H1 (cell line): ENCODE results near the gene PML. TPM values are rescaled to one million over a fixed set of nuclear protein-coding genes. Genes with fewer than 3 reads are reported as not detected.

Experiments
- CTCF ChIA-PET: fragments of 300-600 bp; sonication (Branson Sonifier 250); formaldehyde crosslinking; loops from one replicate; lab custom pipeline; 2021; ENCODE audit not compliant: partially characterized antibody; lab: Charles Lee
- POLR2A ChIA-PET: fragments of 300-600 bp; sonication (Branson Sonifier 250); formaldehyde crosslinking; loops from one replicate; lab custom pipeline; 2021; ENCODE audit warnings: inconsistent platforms; ENCODE audit not compliant: partially characterized antibody; lab: Charles Lee
- DNase-seq, 2 experiments: peaks; one replicate each; pipeline versions ENCODE4 v3.0.0 to v3.0.0-alpha.2; 2010 to 2022; ENCODE audit warnings: low spot score in 2 of 2, low read depth in 1 of 2, mixed read lengths in 1 of 2
- FAIRE-seq: peaks from 2 replicates; lab custom pipeline; 2011; peaks lifted over from hg19 to GRCh38; lab: Jason Lieb, UNC
- H2AFZ ChIP-seq: 2 replicates; pipeline ENCODE4 v1.8.1; 2012; ENCODE audit warnings: low read length, inconsistent platforms
- H2AK5ac ChIP-seq: 2 replicates; pipeline ENCODE4 v1.6.1; 2013; ENCODE audit warnings: low read depth, low read length
- H2BK120ac ChIP-seq: replicated peaks from 2 replicates; pipeline ENCODE3; 2013; ENCODE audit warnings: low read depth, low read length, inconsistent platforms
- H2BK12ac ChIP-seq: 2 replicates; pipeline ENCODE4 v1.6.1; 2013; ENCODE audit warnings: low read depth, low read length
- H2BK15ac ChIP-seq: 2 replicates; pipeline ENCODE4 v1.6.1; 2013; ENCODE audit warnings: low read length
- H2BK20ac ChIP-seq: 2 replicates; pipeline ENCODE4 v1.6.1; 2013; ENCODE audit warnings: low read length
- H2BK5ac ChIP-seq: 2 replicates; pipeline ENCODE4 v1.6.1; 2013; ENCODE audit warnings: low read depth, low read length
- H3K14ac ChIP-seq: 2 replicates; pipeline ENCODE4 v1.6.1; 2013; ENCODE audit warnings: inconsistent platforms; ENCODE audit not compliant: insufficient read length
- H3K18ac ChIP-seq: 2 replicates; pipeline ENCODE4 v1.6.1; 2013; ENCODE audit warnings: low read length; ENCODE audit errors: extremely low read depth
- H3K23ac ChIP-seq: 2 replicates; pipeline ENCODE4 v1.6.1; 2013; ENCODE audit warnings: inconsistent platforms; ENCODE audit not compliant: insufficient read length
- H3K23me2 ChIP-seq: 2 replicates; pipeline ENCODE4 v1.6.1; 2013; ENCODE audit warnings: low read depth, low read length
- H3K27ac ChIP-seq: 2 replicates; pipeline ENCODE4 v1.6.1; 2011; ENCODE audit warnings: low read depth, low read length, inconsistent platforms
- H3K27me3 ChIP-seq, 4 experiments: replicated peaks in 1 of 4; 1 replicate in 1 of 4; 2 replicates in 3 of 4; pipeline versions ENCODE4 v1.6.1 to v1.8.1; 2011 to 2013; ENCODE audit warnings: low read length in 3 of 4, mild to moderate bottlenecking in 3 of 4, inconsistent platforms in 2 of 4, mixed read lengths in 2 of 4, moderate library complexity in 1 of 4; ENCODE audit not compliant: control insufficient read depth in 3 of 4, insufficient read depth in 3 of 4; ENCODE audit errors: extremely low read depth in 1 of 4
- H3K36me3 ChIP-seq, 4 experiments: 2 replicates each; pipeline versions ENCODE4 v1.6.1 to v1.8.1; 2011 to 2013; ENCODE audit warnings: mild to moderate bottlenecking in 4 of 4, low read length in 3 of 4, moderate library complexity in 2 of 4, control low read depth in 1 of 4, inconsistent platforms in 1 of 4; ENCODE audit not compliant: insufficient read depth in 4 of 4, control insufficient read depth in 2 of 4
- H3K4ac ChIP-seq: replicated peaks from 2 replicates; pipeline ENCODE3; 2013; ENCODE audit warnings: low read length, low read depth, mixed read lengths, inconsistent platforms; ENCODE audit not compliant: insufficient read length
- H3K4me1 ChIP-seq, 4 experiments: replicated peaks in 1 of 4; 1 replicate in 1 of 4; 2 replicates in 3 of 4; pipeline versions ENCODE4 v1.6.1 to v1.8.1; 2011 to 2013; ENCODE audit warnings: low read length in 3 of 4, inconsistent platforms in 2 of 4, mixed read lengths in 1 of 4; ENCODE audit not compliant: insufficient read depth in 4 of 4, control insufficient read depth in 3 of 4
- H3K4me2 ChIP-seq, 2 experiments: 2 replicates each; pipeline versions ENCODE4 v1.6.1 to v1.8.1; 2011 to 2013; ENCODE audit warnings: low read depth in 2 of 2, low read length in 2 of 2, control low read depth in 1 of 2, inconsistent platforms in 1 of 2, mild to moderate bottlenecking in 1 of 2; ENCODE audit not compliant: insufficient read depth in 1 of 2
- H3K4me3 ChIP-seq, 4 experiments: fragments of 200-600, 300-600 bp in 1 of 4; sonication (generic), shearing (Covaris generic), sonication (Bioruptor Twin) in 1 of 4; 2 replicates each; pipeline versions ENCODE4 v1.5.1 to v1.8.1; 2011 to 2016; ENCODE audit warnings: low read length in 4 of 4, low read depth in 3 of 4, control low read depth in 2 of 4, inconsistent platforms in 2 of 4, mild to moderate bottlenecking in 2 of 4, mixed read lengths in 1 of 4, moderate library complexity in 1 of 4; ENCODE audit not compliant: insufficient read depth in 2 of 4; ENCODE audit errors: extremely low read depth in 1 of 4
- H3K56ac ChIP-seq: replicated peaks from 2 replicates; pipeline ENCODE3; 2013; ENCODE audit warnings: low read depth, mild to moderate bottlenecking, mixed read lengths, low read length, inconsistent platforms; ENCODE audit not compliant: insufficient read length
- H3K79me1 ChIP-seq: 2 replicates; pipeline ENCODE4 v1.6.1; 2013; ENCODE audit warnings: low read depth, low read length, control low read depth
- H3K79me2 ChIP-seq, 2 experiments: 2 replicates each; pipeline versions ENCODE4 v1.6.1 to v1.8.1; 2012 to 2013; ENCODE audit warnings: low read length in 2 of 2, mild to moderate bottlenecking in 2 of 2, inconsistent platforms in 1 of 2; ENCODE audit not compliant: insufficient read depth in 2 of 2, control insufficient read depth in 1 of 2
- H3K9ac ChIP-seq, 4 experiments: replicated peaks in 1 of 4; 1 replicate in 1 of 4; 2 replicates in 3 of 4; pipeline versions ENCODE4 v1.6.1 to v1.8.1; 2011 to 2013; ENCODE audit warnings: low read depth in 3 of 4, low read length in 3 of 4, control low read depth in 2 of 4, mild to moderate bottlenecking in 2 of 4, moderate library complexity in 2 of 4, inconsistent platforms in 1 of 4; ENCODE audit errors: extremely low read depth in 1 of 4
- H3K9me3 ChIP-seq, 2 experiments: 2 replicates each; pipeline versions ENCODE4 v1.6.1 to v1.8.1; 2012 to 2013; ENCODE audit warnings: mild to moderate bottlenecking in 2 of 2, moderate library complexity in 2 of 2, control low read depth in 1 of 2, inconsistent platforms in 1 of 2, low read depth in 1 of 2, low read length in 1 of 2, mixed read lengths in 1 of 2; ENCODE audit not compliant: insufficient read depth in 2 of 2
- H4K20me1 ChIP-seq, 2 experiments: replicated peaks in 1 of 2; 2 replicates each; pipeline versions ENCODE3 to v1.8.1; 2011 to 2013; ENCODE audit warnings: inconsistent platforms in 2 of 2, low read length in 2 of 2, mild to moderate bottlenecking in 1 of 2; ENCODE audit not compliant: insufficient read depth in 2 of 2, control insufficient read depth in 1 of 2
- H4K5ac ChIP-seq: 2 replicates; pipeline ENCODE4 v1.6.1; 2013; ENCODE audit warnings: low read length, low read depth, mixed read lengths, inconsistent platforms; ENCODE audit not compliant: insufficient read length
- H4K8ac ChIP-seq: 2 replicates; pipeline ENCODE4 v1.8.0; 2013; ENCODE audit warnings: mild to moderate bottlenecking, moderate library complexity, low read length, inconsistent platforms; ENCODE audit not compliant: insufficient read depth; ENCODE audit errors: extremely low read depth
- H4K91ac ChIP-seq: replicated peaks from 2 replicates; pipeline ENCODE3; 2013; ENCODE audit warnings: low read length, mixed read lengths, inconsistent platforms; ENCODE audit not compliant: insufficient read length
- CBX5 ChIP-seq: fragments of 300-800, 300-1000 bp; sonication (generic); IDR thresholded peaks from 2 replicates; pipeline ENCODE4 v1.7.1; 2016; ENCODE audit warnings: antibody characterized with exemption, low read length, low read depth
- CHD1 ChIP-seq: IDR thresholded peaks from 2 replicates; pipeline ENCODE4 v1.6.1; 2012; ENCODE audit warnings: low read depth, low read length, improper control_type of control experiment
- CHD2 ChIP-seq: IDR thresholded peaks from 2 replicates; pipeline ENCODE4 v1.6.1; 2012; ENCODE audit warnings: low read length, improper control_type of control experiment
- CTBP2 ChIP-seq: IDR thresholded peaks from 2 replicates; pipeline ENCODE4 v1.7.0; 2011; ENCODE audit warnings: borderline replicate concordance, mild to moderate bottlenecking, moderate library complexity, mixed read lengths, low read length; ENCODE audit not compliant: insufficient read depth, insufficient read length
- KDM5A ChIP-seq: fragments of 200-600 bp; IDR thresholded peaks from 2 replicates; pipeline ENCODE4 v1.7.1; 2012; ENCODE audit warnings: mild to moderate bottlenecking, low read length, inconsistent platforms, mixed read lengths
- MAFK ChIP-seq: IDR thresholded peaks from 2 replicates; pipeline ENCODE4 v1.6.1; 2012; ENCODE audit warnings: low read depth, mild to moderate bottlenecking, improper control_type of control experiment, low read length
- POLR2AphosphoS5 ChIP-seq: IDR thresholded peaks from 2 replicates; pipeline ENCODE4 v1.6.1; 2011; ENCODE audit warnings: low read depth, low read length
- RAD21 ChIP-seq, 2 experiments: IDR thresholded peaks in 1 of 2; conservative IDR thresholded peaks in 1 of 2; 2 replicates each; pipeline ENCODE4 v1.6.1; 2011; ENCODE audit warnings: low read depth in 2 of 2, low read length in 2 of 2, improper control_type of control experiment in 1 of 2, inconsistent platforms in 1 of 2, mild to moderate bottlenecking in 1 of 2, moderate library complexity in 1 of 2
- SP1 ChIP-seq: IDR thresholded peaks from 2 replicates; pipeline ENCODE4 v1.6.1; 2011; ENCODE audit warnings: low read depth, low read length
- SP2 ChIP-seq: IDR thresholded peaks from 2 replicates; pipeline ENCODE4 v1.6.1; 2012; ENCODE audit warnings: mild to moderate bottlenecking, low read length, inconsistent platforms
- SRF ChIP-seq: IDR thresholded peaks from 2 replicates; pipeline ENCODE4 v1.6.1; 2011; ENCODE audit warnings: mild to moderate bottlenecking, low read depth, low read length, moderate library complexity
- TAF7 ChIP-seq: optimal IDR thresholded peaks from 2 replicates; pipeline ENCODE3; 2011; ENCODE audit warnings: low read depth, mild to moderate bottlenecking, inconsistent platforms, low read length, moderate library complexity, borderline replicate concordance
- YY1 ChIP-seq: IDR thresholded peaks from 2 replicates; pipeline ENCODE4 v1.6.1; 2011; ENCODE audit warnings: low read depth, mild to moderate bottlenecking, low read length
- ZNF274 ChIP-seq: IDR thresholded peaks from 2 replicates; pipeline ENCODE4 v1.7.0; 2012; ENCODE audit warnings: low read length, borderline replicate concordance; ENCODE audit errors: extremely low read depth
- WGBS, 2 experiments: shearing (Covaris generic) in 1 of 2; methylation state at CpG; one replicate each; pipeline versions ENCODE4 v1.1.6 to v1.1.7; 2013 to 2015; ENCODE audit warnings: low lambda C conversion rate in 2 of 2, mixed read lengths in 2 of 2, inconsistent platforms in 1 of 2, low coverage in 1 of 2, missing lambda C conversion rate in 1 of 2; ENCODE audit not compliant: insufficient replicate concordance in 2 of 2, insufficient coverage in 1 of 2, insufficient read length in 1 of 2; ENCODE audit errors: extremely low coverage in 1 of 2, missing lambda C conversion rate in 1 of 2; 5-methylcytosine and 5-hydroxymethylcytosine counted together
- polyA plus RNA-seq, 7 experiments: library from polyadenylated mRNA; depleted of rRNA in 3 of 7; stranded (reverse) in 5 of 7; unstranded in 2 of 7; fragments of >200 nt in 5 of 7; fragments of 200-250 nt in 2 of 7; gene quantifications; 1 replicate in 5 of 7; 2 replicates in 1 of 7; 4 replicates in 1 of 7; pipeline versions ENCODE4 v1.2.1 to v1.2.3, GENCODE V29; 2011 to 2013; ENCODE audit warnings: missing spikeins in 2 of 7, mixed read lengths in 2 of 7
- total RNA-seq: library from RNA; stranded (reverse); fragmentation: NEBNext Ultra II Directional; extraction: Animal tissue kit (Norgen Biotek cat#: 25700); gene quantifications from 2 replicates; pipeline ENCODE4 v1.2.1, GENCODE V29; 2021

The PML gene
- total and polyA plus RNA-seq, 2 of the 8 experiments (the other 6 are each of a cell fraction or from before 2014, with no cell fraction given) = 14.9 to 30.3 TPM

DNA sequence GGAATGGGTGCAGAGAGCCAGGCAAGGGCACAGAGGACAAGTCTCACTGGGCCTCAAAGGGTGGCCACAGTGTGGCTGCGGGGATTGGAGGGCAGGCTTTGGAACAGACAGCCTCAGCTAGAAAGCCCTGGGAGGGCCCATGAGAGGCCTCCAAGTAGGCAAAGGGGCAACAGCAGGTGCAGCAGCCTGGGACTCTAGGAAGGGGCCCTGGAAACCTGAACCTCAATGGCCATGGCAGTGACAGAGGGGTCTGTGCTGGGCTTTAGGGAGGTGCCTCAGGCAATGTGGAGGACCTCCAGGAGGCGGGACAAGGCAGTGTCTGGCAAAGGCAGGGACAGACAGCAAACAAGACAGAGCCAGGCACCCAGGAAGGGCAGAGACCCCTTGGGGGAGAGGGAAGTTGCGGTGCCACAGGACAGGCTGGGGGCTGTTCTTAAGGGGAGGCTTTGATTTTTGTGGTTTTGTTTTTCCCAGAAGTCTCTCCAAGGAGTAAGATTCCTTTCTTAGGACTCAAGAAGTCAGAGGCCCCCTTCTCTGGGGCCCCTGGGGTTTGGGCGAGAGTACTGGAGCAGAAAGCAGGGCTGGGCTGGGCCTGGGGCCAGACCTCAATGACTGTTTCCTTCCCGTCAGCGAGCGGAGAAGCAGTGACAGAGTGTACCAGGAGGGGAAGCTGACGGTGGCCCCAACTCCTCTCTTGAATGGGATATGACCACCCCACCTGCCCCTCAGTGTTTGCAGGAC lies 12.1 kb upstream of the PML start:
- 85% methylated on average over 8 of the region's 8 CpGs; no CpG with 5 or more reads in 1 of the 2 experiments for WGBS, 2 experiments
- H3K9ac ChIP-seq = no peak overlapping the region
- TF ChIP-seq TAF7 (no peak), SRF (no peak), MAFK (no peak), ZNF274 (no peak), CHD2 (no peak), SP2 (no peak), SP1 (no peak), CHD1 (no peak), POLR2AphosphoS5 (no peak), KDM5A (no peak), CTBP2 (no peak), CBX5 (no peak), YY1 (no peak), RAD21 (IDR thresholded peaks at IDR 0.05 in 1 of 2, conservative IDR thresholded peaks at IDR 0.05 in 1 of 2; ENCODE audit: low read depth in 2 of 2, low read length in 2 of 2) (no peak)

More for the DNA sequence above, 12.1 kb upstream of the PML start:
- Histone ChIP-seq H3K23ac (no peak overlapping the region), H3K27me3 (no peaks in the 10 kb centered on the region; a peak in 1 of 7 replicates), H3K4me3 (no peak overlapping the region), H3K36me3 (no peaks in the 10 kb centered on the region), H4K8ac (no peak overlapping the region; the same call in 1 of the 2 replicates), H3K14ac (no peak overlapping the region), H3K23me2 (no peaks in the 10 kb centered on the region), H3K4me1 (no peaks in the 10 kb centered on the region; a peak in 1 of 7 replicates), H2BK20ac (no peak overlapping the region), H3K79me2 (no peaks in the 10 kb centered on the region), H2BK12ac (no peak overlapping the region), H3K27ac (no peak overlapping the region), H2BK15ac (no peak overlapping the region), H3K9me3 (no peaks in the 10 kb centered on the region), H3K56ac (no peak overlapping the region), H2BK5ac (no peak overlapping the region), H2BK120ac (no peak overlapping the region), H3K4me2 (no peak overlapping the region), H4K91ac (no peak overlapping the region), H2AK5ac (no peak overlapping the region), H3K18ac (no peak overlapping the region), H4K5ac (no peak overlapping the region), H2AFZ (no peak overlapping the region), H3K79me1 (no peaks in the 10 kb centered on the region), H3K4ac (no peak overlapping the region), H4K20me1 (no peaks in the 10 kb centered on the region)
- POLR2A ChIA-PET = interaction anchor here (1.1 kb wide), 1 partner anchor 49 kb away, joined by 3 read pairs; no protein-coding TSS in a partner anchor
- no peak for FAIRE-seq
- CTCF ChIA-PET = interaction anchor here (0.6 to 5.5 kb wide), 10 partner anchors 8 to 57 kb away, joined by 3 to 56 read pairs (median 8); partner anchors contain the start of gene PML
- DNase-seq = no peak
